PC-3 (cell line): Measurements from ENCODE around the gene CLP1. TPM values are rescaled to one million over a fixed set of nuclear protein-coding genes. Genes with fewer than 3 reads are reported as not detected.

Source experiments
- ATAC-seq: fragments of 200-7000 bp; cut with Tn5 transposase; 2 replicates; pipeline ENCODE4 v1.9.1; 2020; ENCODE audit warnings: mild to moderate bottlenecking, moderate library complexity
- BruUV-seq: library from RNA; stranded (reverse); fragments of 400-500 nt; replicated peaks from 2 replicates; lab custom pipeline; 2021; lab: Mats Ljungman, UMichigan
- CTCF ChIA-PET: fragments of 300-600 bp; sonication (Branson Sonifier 250); formaldehyde crosslinking; loops from one replicate; lab custom pipeline; 2022; ENCODE audit warnings: antibody characterized with exemption; lab: Charles Lee
- POLR2A ChIA-PET: fragments of 300-600 bp; sonication (Branson Sonifier 250); formaldehyde crosslinking; loops from one replicate; lab custom pipeline; 2022; ENCODE audit warnings: antibody characterized with exemption; ENCODE audit not compliant: unreplicated experiment; lab: Charles Lee
- DNase-seq: peaks from one replicate; pipeline ENCODE4 v3.0.0-alpha.2; 2015
- H2AFZ ChIP-seq: fragments of 300-600 bp; sonication (generic); 2 replicates; pipeline ENCODE4 v1.6.0; 2016; ENCODE audit warnings: antibody characterized with exemption, low read length
- H3F3A ChIP-seq: fragments of 300-600 bp; sonication (generic); one replicate; pipeline ENCODE4 v1.6.0; 2017; ENCODE audit warnings: antibody characterized with exemption, low read length, control low read depth, mild to moderate bottlenecking; ENCODE audit not compliant: unreplicated experiment
- H3K27ac ChIP-seq: fragments of 300-600 bp; sonication (generic); 2 replicates; pipeline ENCODE4 v1.5.1; 2016; ENCODE audit warnings: mild to moderate bottlenecking, low read length
- H3K27me3 ChIP-seq: fragments of 300-600 bp; sonication (generic); 2 replicates; pipeline ENCODE4 v1.6.1; 2016; ENCODE audit warnings: low read length, mixed read lengths
- H3K36me3 ChIP-seq: fragments of 300-600 bp; sonication (generic); 2 replicates; pipeline ENCODE4 v1.6.1; 2016; ENCODE audit warnings: low read depth, mixed run types, low read length, mixed read lengths
- H3K4me1 ChIP-seq: fragments of 300-600 bp; sonication (generic); 2 replicates; pipeline ENCODE4 v1.5.1; 2016; ENCODE audit warnings: low read length; ENCODE audit not compliant: insufficient read depth
- H3K4me2 ChIP-seq: fragments of 300-600 bp; sonication (generic); 2 replicates; pipeline ENCODE4 v1.6.0; 2016; ENCODE audit warnings: low read length
- H3K4me3 ChIP-seq: fragments of 300-600 bp; sonication (generic); 2 replicates; pipeline ENCODE4 v1.5.1; 2016; ENCODE audit warnings: mild to moderate bottlenecking, low read length, mixed read lengths
- H3K79me2 ChIP-seq: fragments of 300-600 bp; sonication (generic); 2 replicates; pipeline ENCODE4 v1.6.1; 2017; ENCODE audit warnings: low read length, mixed read lengths
- H3K9ac ChIP-seq: fragments of 300-600 bp; sonication (generic); 2 replicates; pipeline ENCODE4 v1.6.0; 2016; ENCODE audit warnings: mild to moderate bottlenecking, low read length
- H3K9me2 ChIP-seq: fragments of 300-600 bp; sonication (generic); replicated peaks from 2 replicates; pipeline ENCODE4 v1.6.1; 2016; ENCODE audit warnings: mixed run types, low read length, mixed read lengths
- H3K9me3 ChIP-seq: fragments of 300-600 bp; sonication (generic); 2 replicates; pipeline ENCODE4 v1.6.1; 2016; ENCODE audit warnings: low read length, mixed read lengths
- H4K20me1 ChIP-seq: fragments of 300-600 bp; sonication (generic); 2 replicates; pipeline ENCODE4 v1.6.1; 2016; ENCODE audit warnings: low read length, mixed read lengths
- CTCF ChIP-seq: fragments of 300-600 bp; sonication (generic); conservative IDR thresholded peaks from 2 replicates; pipeline ENCODE4 v1.5.1; 2017; ENCODE audit warnings: antibody characterized with exemption, low read depth, mild to moderate bottlenecking, low read length
- EZH2 ChIP-seq: fragments of 300-600 bp; sonication (generic); IDR thresholded peaks from one replicate; pipeline ENCODE4 v1.6.1; 2017; ENCODE audit warnings: antibody characterized with exemption, mild to moderate bottlenecking, low read length; ENCODE audit not compliant: unreplicated experiment
- EZH2phosphoT487 ChIP-seq: fragments of 300-600 bp; sonication (generic); IDR thresholded peaks from 2 replicates; pipeline ENCODE4 v1.6.1; 2018; ENCODE audit warnings: mild to moderate bottlenecking, antibody characterized with exemption, low read length, borderline replicate concordance
- intact Hi-C: fragments of 100-400 bp; cut with micrococcal nuclease; formaldehyde crosslinking; loops from 2 replicates; pipeline ENCODE4 v1.9.0; 2023
- total RNA-seq: library from RNA; depleted of rRNA; stranded (reverse); fragments of >200 nt; gene quantifications from 2 replicates; pipeline ENCODE4 v1.2.3, GENCODE V29; 2014

CLP1 gene
- total RNA-seq, 1 experiment from 2014 or later = 28.4 TPM

- no peak overlapping the region for H2AFZ ChIP-seq
- TF ChIP-seq EZH2phosphoT487 = no peak
- no peak for TF ChIP-seq CTCF
- no peak for TF ChIP-seq EZH2
- no TSS peak for BruUV-seq
Observed at GRCh38 chr11:57652662-57653061, 4.9 kb upstream of the CLP1 start.

GRCh38 chr11:57653163-57653562 is 4.4 kb upstream of the CLP1 start:
- intact Hi-C loops = no loop called here
- Histone ChIP-seq H3K4me1 (peaks cover 25% of the 10 kb centered on the region), H3K79me2 (peaks cover 6% of the 10 kb centered on the region), H3K4me3 (no peak overlapping the region), H3K9me2 (no peaks in the 10 kb centered on the region), H3K9me3 (no peaks in the 10 kb centered on the region), H3K4me2 (no peak overlapping the region), H3K9ac (no peak overlapping the region), H3K36me3 (no peaks in the 10 kb centered on the region), H3K27me3 (peaks cover 12% of the 10 kb centered on the region), H4K20me1 (0 out of 2 replicates have a peak, but pooled peaks cover 3% of the 10 kb centered on the region), H2AFZ (no peak overlapping the region), H3F3A (no peaks in the 10 kb centered on the region), H3K27ac (no peak overlapping the region)
- POLR2A ChIA-PET = no interaction called here
- ATAC-seq = no peak
- BruUV-seq = no TSS peak
- DNase-seq = no peak
- TF ChIP-seq EZH2phosphoT487 (no peak), EZH2 (no peak), CTCF (no peak)
- CTCF ChIA-PET = no interaction called here

More at GRCh38 chr11:57652662-57653061, 4.9 kb upstream of the CLP1 start:
- Histone ChIP-seq H3K27me3 (peaks cover 17% of the 10 kb centered on the region), H3K36me3 (no peaks in the 10 kb centered on the region), H3K4me1 (peaks cover 25% of the 10 kb centered on the region), H3K9ac (no peak overlapping the region), H3K4me2 (no peak overlapping the region), H4K20me1 (no peaks in the 10 kb centered on the region), H3K9me2 (no peaks in the 10 kb centered on the region), H3K79me2 (peaks cover 1% of the 10 kb centered on the region), H3K4me3 (no peak overlapping the region), H3K27ac (no peak overlapping the region), H3F3A (no peaks in the 10 kb centered on the region), H3K9me3 (no peaks in the 10 kb centered on the region)
- ChIA-PET CTCF (no interaction called here), POLR2A (no interaction called here)
- DNase-seq (no peak), ATAC-seq (no peak)
- intact Hi-C loops = no loop called here

- POLR2A ChIA-PET = no interaction called here
- Histone ChIP-seq H3K9me2 (no peaks in the 10 kb centered on the region), H4K20me1 (0 out of 2 replicates have a peak, but pooled peaks cover 3% of the 10 kb centered on the region), H3K36me3 (peaks cover 21% of the 10 kb centered on the region), H3K9ac (peak overlapping the region; percentile 72), H3K4me1 (peaks cover 8% of the 10 kb centered on the region), H3K79me2 (peaks cover 32% of the 10 kb centered on the region), H3K9me3 (no peaks in the 10 kb centered on the region), H3K27me3 (no peaks in the 10 kb centered on the region), H3K4me3 (peak overlapping the region; percentile 94), H2AFZ (peak overlapping the region; percentile 76), H3K27ac (0 out of 2 replicates have a peak overlapping the region, but pooled peaks have one; percentile 11), H3K4me2 (peak overlapping the region; percentile 86), H3F3A (no peaks in the 10 kb centered on the region)
- TF ChIP-seq EZH2phosphoT487 (no peak), CTCF (no peak), EZH2 (no peak)
- ATAC-seq = peak; percentile 3; the same call in 1 of the 2 replicates
- intact Hi-C loops = loop anchor here (1.0 kb wide), 2 partner anchors 10 to 55 kb away; partner anchors contain the start of genes MED19 and TMX2
- CTCF ChIA-PET = no interaction called here
- no peak for DNase-seq
- BruUV-seq = TSS peak; percentile 99
Observed at GRCh38 chr11:57656885-57657193, 723 bp upstream of the CLP1 start.
